Erythroblast (primary cell): Measurements from ENCODE around the gene SPACA6.

Source experiments
- GATA1 ChIP-seq: IDR thresholded peaks from 2 replicates; pipeline ENCODE4 v1.6.1; 2011; ENCODE audit warnings: low read depth, mild to moderate bottlenecking, control low read depth, low read length, moderate library complexity
- POLR2A ChIP-seq: IDR thresholded peaks from 2 replicates; pipeline ENCODE4 v1.6.1; 2011; ENCODE audit warnings: mild to moderate bottlenecking, low read length

GRCh38 chr19:51695088-51695487 lies 2.0 kb downstream of the SPACA6 start:
- TF ChIP-seq POLR2A: no peak
- TF ChIP-seq GATA1: no peak
